Measurements from ENCODE around the gene LMO7.

LMO7 gene

GRCh38 chr13:75795274-75795673 lies 159.1 kb downstream of the LMO7 start:
- POLR2A ChIA-PET = no interaction called here
- TF ChIP-seq CTCF (IDR thresholded peaks at IDR 0.05; ENCODE audit: insufficient read depth, low read length, missing control alignments) = no peak
- no peak for DNase-seq (ENCODE audit: low read depth, low spot score)
- CTCF ChIA-PET = interaction anchor here (1.1 to 2.7 kb wide), 4 partner anchors 11 to 119 kb away, joined by 3 to 13 read pairs (median 4); no protein-coding TSS in a partner anchor
- H3K4me3 ChIP-seq (ENCODE audit: low read depth, low read length) = no peak overlapping the region

- DNase-seq (ENCODE audit: low read depth, low spot score) = no peak
- TF ChIP-seq CTCF (IDR thresholded peaks at IDR 0.05; ENCODE audit: insufficient read depth, low read length, missing control alignments) = no peak
- no peak overlapping the region for H3K4me3 ChIP-seq (ENCODE audit: low read depth, low read length)
- ChIA-PET CTCF (interaction anchor here (1.3 to 2.7 kb wide), 2 partner anchors 101 to 227 kb away, joined by 3 to 13 read pairs; no protein-coding TSS in a partner anchor), POLR2A (no interaction called here)
These were observed 160.7 kb downstream of the LMO7 start for GRCh38 chr13:75796825-75797224.

GRCh38 chr13:75797239-75797638 lies 161.1 kb downstream of the LMO7 start:
- no peak for TF ChIP-seq CTCF (IDR thresholded peaks at IDR 0.05; ENCODE audit: insufficient read depth, low read length, missing control alignments)
- DNase-seq (ENCODE audit: low read depth, low spot score) = no peak
- H3K4me3 ChIP-seq (ENCODE audit: low read depth, low read length) = no peak overlapping the region
- ChIA-PET CTCF (interaction anchor here (2.7 kb wide), 1 partner anchor 101 kb away, joined by 13 read pairs; no protein-coding TSS in a partner anchor), POLR2A (no interaction called here)

- no peak overlapping the region for H3K4me3 ChIP-seq (ENCODE audit: low read depth, low read length)
- ChIA-PET CTCF (interaction anchor here (1.2 kb wide), 1 partner anchor 111 kb away, joined by 4 read pairs; no protein-coding TSS in a partner anchor), POLR2A (no interaction called here)
- TF ChIP-seq CTCF (IDR thresholded peaks at IDR 0.05; ENCODE audit: insufficient read depth, low read length, missing control alignments) = no peak
- DNase-seq (ENCODE audit: low read depth, low spot score) = no peak
These were observed 161.6 kb downstream of the LMO7 start for GRCh38 chr13:75797719-75798118.

- TF ChIP-seq CTCF (IDR thresholded peaks at IDR 0.05; ENCODE audit: insufficient read depth, low read length, missing control alignments) = no peak
- POLR2A ChIA-PET = no interaction called here
- no peak overlapping the region for H3K4me3 ChIP-seq (ENCODE audit: low read depth, low read length)
- CTCF ChIA-PET = interaction anchor here (1.2 to 1.5 kb wide), 2 partner anchors 103 to 112 kb away, joined by 4 read pairs; no protein-coding TSS in a partner anchor
- no peak for DNase-seq (ENCODE audit: low read depth, low spot score)
These were observed 162.5 kb downstream of the LMO7 start for GRCh38 chr13:75798353-75799255.

- TF ChIP-seq CTCF (IDR thresholded peaks at IDR 0.05; ENCODE audit: insufficient read depth, low read length, missing control alignments) = no peak
- ChIA-PET CTCF (interaction anchor here (2.0 kb wide), 1 partner anchor 104 kb away, joined by 6 read pairs; no protein-coding TSS in a partner anchor), POLR2A (no interaction called here)
- no peak overlapping the region for H3K4me3 ChIP-seq (ENCODE audit: low read depth, low read length)
- no peak for DNase-seq (ENCODE audit: low read depth, low spot score)
These were observed 164.4 kb downstream of the LMO7 start for GRCh38 chr13:75800545-75800944.

Data from AG04449 (cell line).